Measurements from ENCODE around the gene RND3.

RND3 gene

DNA sequence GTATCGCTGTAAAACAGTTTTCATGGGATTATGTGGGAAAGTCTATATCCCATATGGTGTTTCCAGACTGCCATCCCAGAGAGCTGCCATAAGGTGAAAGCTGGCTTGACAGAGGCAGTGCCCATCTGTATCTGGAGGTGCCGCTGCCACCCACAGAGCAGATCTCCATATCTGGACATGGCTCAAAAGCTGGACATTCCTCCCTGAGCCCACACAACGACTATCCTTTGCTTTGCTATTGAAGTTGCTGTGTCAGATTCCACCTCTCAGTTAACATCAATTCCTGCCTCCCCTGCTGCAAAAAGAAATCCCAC lies 55.2 kb downstream of the RND3 start:
- DNase-seq = no peak

DNA sequence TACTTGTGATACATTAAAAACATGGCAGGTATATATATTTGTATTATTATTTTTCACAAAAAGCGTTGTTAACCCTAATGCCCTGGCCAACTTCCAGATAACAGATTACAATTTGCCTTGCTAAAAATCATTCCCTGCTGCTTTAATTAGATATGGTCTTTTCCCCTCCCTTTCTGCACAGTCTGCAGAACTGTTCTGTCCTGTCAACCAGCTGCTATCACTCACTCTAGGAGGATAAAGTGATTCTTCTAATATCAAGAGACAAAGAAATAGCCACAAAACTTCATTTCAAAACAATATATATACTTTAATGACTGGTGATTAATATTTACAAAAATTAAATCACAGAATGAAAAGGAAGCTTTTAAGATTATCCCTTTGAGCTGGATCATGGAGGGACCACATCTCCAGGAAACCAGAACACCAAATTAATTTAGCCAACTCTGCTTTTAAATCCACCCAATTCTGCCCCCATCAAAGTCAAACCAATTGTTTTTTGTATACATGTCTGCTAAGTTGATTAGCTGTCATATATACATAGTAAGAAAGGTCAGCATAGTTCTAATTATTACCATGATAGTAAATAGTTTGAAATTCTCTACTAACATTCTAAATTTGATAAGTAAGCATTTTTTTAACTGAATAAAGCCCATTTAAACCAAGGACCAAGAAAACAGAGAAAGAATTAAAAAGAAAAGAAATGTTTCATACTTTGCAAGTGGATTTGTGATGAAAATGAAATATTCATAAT lies 55.7 kb downstream of the RND3 start:
- DNase-seq = no peak

DNA sequence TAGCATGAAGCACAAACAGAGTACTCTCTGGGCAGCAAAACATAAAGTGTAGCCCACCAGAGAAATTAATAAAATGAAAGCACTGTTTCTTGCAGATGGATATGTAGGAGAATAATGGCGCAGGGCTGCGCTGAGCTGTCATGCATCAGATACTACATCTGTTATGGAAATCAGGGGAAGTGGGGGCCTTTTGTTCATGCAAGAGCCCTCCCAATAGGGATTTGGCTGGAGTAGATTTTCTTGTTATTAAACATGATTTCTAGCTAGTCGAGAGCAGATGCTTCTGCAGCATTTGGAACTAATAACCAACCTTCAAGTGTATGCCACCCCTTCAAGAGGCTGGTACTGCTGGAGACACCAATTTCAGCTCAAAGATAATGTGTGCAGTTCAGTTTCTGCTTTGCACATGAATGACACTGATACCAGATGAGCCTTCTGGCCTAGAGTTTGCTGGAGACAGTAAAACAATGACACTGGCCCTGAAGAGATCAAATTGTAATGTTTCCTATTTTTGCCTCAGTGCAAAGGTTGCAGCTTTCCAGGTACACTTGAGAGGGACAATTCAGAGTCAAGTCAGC lies 58.0 kb downstream of the RND3 start:
- no peak for DNase-seq

- no peak for DNase-seq
These were observed 58.8 kb downstream of the RND3 start for GRCh38 chr2:150428641-150429040.

- no peak for DNase-seq
These were observed 60.2 kb downstream of the RND3 start for GRCh38 chr2:150427298-150427697.

GRCh38 chr2:150426724-150427123 lies 60.7 kb downstream of the RND3 start:
- no peak for DNase-seq

DNA sequence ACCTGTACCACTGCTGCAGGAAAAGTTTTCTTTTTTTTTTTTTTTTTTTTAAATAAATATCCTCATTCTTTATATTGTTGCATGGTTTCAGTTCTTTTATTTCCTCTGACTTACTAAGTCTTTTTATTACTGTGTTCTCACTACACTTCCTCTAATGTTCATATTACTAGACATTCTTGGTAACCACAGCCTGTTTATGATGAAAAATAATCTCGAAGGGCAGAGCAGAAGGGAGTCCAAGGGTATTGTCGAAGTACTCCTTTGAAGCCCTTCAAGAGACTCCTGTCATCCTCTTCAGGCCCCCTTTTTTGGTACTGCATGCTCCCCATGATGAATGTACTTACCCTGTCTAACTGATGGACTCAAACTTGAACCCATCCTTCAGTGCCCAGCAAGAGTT lies 61.2 kb downstream of the RND3 start:
- no peak for DNase-seq

DNA sequence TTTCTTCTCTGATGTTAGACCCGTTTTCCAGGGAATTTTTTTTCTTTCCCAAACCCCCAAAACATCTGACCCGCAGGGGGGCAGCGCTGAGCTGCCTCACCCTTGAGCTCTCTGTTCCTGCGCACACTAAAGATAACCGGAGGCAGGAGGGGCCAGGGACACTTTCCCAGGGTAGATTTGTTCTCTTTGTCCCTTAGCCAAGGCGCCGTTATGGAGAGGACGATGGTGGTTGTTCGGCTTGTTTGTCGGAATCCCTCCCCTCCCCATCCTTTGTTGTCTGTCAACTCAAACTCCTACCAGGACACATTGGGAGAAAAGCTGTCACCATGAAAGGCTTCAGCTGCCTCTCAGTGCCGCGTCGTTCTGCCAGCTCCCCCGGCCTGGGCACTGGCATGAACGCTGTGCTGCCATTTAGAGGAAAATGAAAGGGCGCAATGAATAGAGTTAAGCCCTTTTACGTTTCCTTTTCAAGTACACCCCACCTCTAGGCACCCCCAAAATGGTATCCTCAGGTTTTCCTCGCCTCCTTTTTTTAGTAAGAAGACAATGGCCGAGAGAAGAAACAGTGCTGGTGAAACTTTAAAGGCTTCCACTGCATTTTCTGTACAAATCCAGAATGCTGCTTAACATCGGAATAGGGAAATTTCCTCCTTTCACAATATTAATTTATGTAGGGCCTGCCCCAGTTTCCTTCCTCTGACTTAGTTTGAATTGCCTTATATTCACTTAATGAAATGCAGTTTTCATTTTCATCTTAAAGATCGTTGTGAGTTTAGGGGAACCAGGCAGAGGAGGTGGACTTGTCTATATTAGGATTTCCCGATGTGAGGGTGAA lies 62.1 kb downstream of the RND3 start:
- DNase-seq = no peak

DNA sequence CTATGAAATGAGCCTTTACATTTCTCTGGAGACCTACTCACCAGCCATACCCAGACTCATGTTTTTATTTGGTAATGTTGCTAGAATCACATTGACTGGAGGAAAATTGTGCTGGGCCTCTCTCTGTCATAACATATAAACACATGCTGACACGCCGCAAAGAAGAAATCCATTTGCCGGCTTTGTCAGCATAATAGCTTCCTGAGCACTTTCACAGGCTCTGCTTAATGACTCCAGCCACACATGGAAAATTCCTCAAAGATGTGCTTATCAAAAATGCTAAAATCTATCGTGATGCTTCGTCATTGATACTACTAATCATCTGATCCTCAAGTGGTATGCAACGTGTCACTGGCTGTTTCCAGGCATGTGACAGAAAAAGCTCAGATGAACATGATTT lies 63.1 kb downstream of the RND3 start:
- DNase-seq = no peak

- DNase-seq = no peak
These were observed 66.3 kb downstream of the RND3 start for GRCh38 chr2:150421126-150421651.

- no peak for DNase-seq
These were observed 68.6 kb downstream of the RND3 start for GRCh38 chr2:150418916-150419315.

Measured in stimulated activated CD4-positive, alpha-beta T cell treated with anti-CD3 and anti-CD28 coated beads, Interleukin-4, amount 100 ng/mL, for 24 hours (primary cell).